ENCODE measurements around the gene GJC3. TPM values are rescaled to one million over a fixed set of nuclear protein-coding genes. Genes with fewer than 3 reads are reported as not detected.

Gene GJC3
- polyA plus RNA-seq, 2 donors, result not detected

DNA sequence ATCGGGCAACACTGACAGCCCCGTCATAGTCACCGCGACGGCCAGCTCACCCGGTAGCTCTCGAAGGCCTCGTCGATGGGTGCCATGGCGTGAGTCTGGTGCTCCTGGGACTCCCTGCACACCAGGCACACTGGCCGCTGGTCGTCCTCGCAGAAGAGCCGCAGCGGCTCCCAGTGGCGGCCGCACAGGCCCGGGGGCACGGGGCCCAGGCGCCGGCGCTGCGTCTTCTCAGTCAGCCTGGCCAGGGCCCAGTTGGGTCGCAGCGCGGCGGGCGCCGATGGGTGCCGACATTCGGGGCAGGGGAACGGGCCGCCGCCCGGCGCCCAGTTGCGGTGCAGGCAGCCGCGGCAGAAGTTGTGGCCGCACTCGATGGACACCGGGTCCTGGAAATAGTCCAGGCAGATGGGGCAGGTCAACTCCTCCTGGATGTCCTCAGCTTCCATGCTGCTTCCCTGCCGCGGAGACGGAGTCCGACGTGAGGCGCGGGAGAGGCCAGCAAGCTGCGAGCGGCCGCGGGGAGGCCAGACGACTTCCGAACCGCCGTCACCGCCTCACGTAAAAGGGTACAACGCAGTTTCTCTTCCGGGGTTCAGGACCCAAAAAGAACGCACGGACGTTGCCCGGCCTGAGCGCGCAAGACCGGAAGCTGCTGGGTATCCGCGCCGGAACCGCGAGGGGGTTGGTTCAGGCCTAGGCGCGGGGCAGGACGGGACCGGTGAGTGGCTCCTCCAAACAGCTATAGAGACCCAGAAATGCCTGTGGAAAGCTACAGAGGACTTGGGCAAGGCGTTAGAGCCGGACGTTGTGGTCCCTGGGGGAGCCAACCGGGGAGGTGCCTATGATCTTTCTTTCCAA is 10.2 kb downstream of the GJC3 start, which contains the start of gene TRIM4:
Gene TRIM4, minus strand, starts transcription at position 572 of the 855 bp plus-strand sequence. Its CDS starts 129 bp downstream, at position 443.
- Histone ChIP-seq H3K27ac (ENCODE audit: low read depth in 2 of 2, low read length in 1 of 2) (peak within 1 kb of the TSS; percentile 92 to 94), H3K36me3 (ENCODE audit: control insufficient read depth in 2 of 2, insufficient read depth in 2 of 2, low read length in 1 of 2) (no peaks in the 10 kb centered on the region), H3K27me3 (ENCODE audit: control insufficient read depth in 1 of 2, insufficient read depth in 2 of 2, low read length in 2 of 2) (no peaks in the 10 kb centered on the region), H3K4me1 (ENCODE audit: control insufficient read depth in 2 of 2, insufficient read depth in 2 of 2, low read length in 1 of 2) (no peaks in the 10 kb centered on the region), H3K9me3 (ENCODE audit: control insufficient read depth in 2 of 2, insufficient read depth in 1 of 2, low read depth in 1 of 2, low read length in 1 of 2) (no peaks in the 10 kb centered on the region), H3K4me3 (ENCODE audit: low read depth in 1 of 2, low read length in 2 of 2) (peak within 1 kb of the TSS; percentile 78 to 92)
- WGBS, 2 donors, result 1 to 2% methylated on average over 81 of the region's 81 CpGs

- Histone ChIP-seq H3K36me3 (ENCODE audit: control insufficient read depth in 2 of 2, insufficient read depth in 2 of 2, low read length in 1 of 2) (peaks cover 4 to 11% of the 10 kb centered on the region in 2 donors), H3K9me3 (ENCODE audit: control insufficient read depth in 2 of 2, insufficient read depth in 1 of 2, low read depth in 1 of 2, low read length in 1 of 2) (no peaks in the 10 kb centered on the region), H3K27me3 (ENCODE audit: control insufficient read depth in 1 of 2, insufficient read depth in 2 of 2, low read length in 2 of 2) (no peaks in the 10 kb centered on the region), H3K4me1 (ENCODE audit: control insufficient read depth in 2 of 2, insufficient read depth in 2 of 2, low read length in 1 of 2) (no peaks in the 10 kb centered on the region), H3K27ac (ENCODE audit: low read depth in 2 of 2, low read length in 1 of 2) (no peak overlapping the region), H3K4me3 (ENCODE audit: low read depth in 1 of 2, low read length in 2 of 2) (no peak overlapping the region)
- WGBS, 2 donors, result 93 to 98% methylated on average over 2 of the region's 2 CpGs
Observed at GRCh38 chr7:99910976-99911375, 18.4 kb downstream of the GJC3 start.

GRCh38 chr7:99901581-99901980 is 27.8 kb downstream of the GJC3 start:
- H3K27me3 ChIP-seq (ENCODE audit: control insufficient read depth in 1 of 2, insufficient read depth in 2 of 2, low read length in 2 of 2), result no peaks in the 10 kb centered on the region
- no peak overlapping the region for H3K4me3 ChIP-seq (ENCODE audit: low read depth in 1 of 2, low read length in 2 of 2)
- peaks cover 0 to 4% of the 10 kb centered on the region in 2 donors for H3K9me3 ChIP-seq (ENCODE audit: control insufficient read depth in 2 of 2, insufficient read depth in 1 of 2, low read depth in 1 of 2, low read length in 1 of 2)
- H3K27ac ChIP-seq (ENCODE audit: low read depth in 2 of 2, low read length in 1 of 2), result no peak overlapping the region
- H3K4me1 ChIP-seq (ENCODE audit: control insufficient read depth in 2 of 2, insufficient read depth in 2 of 2, low read length in 1 of 2), result no peaks in the 10 kb centered on the region
- peaks cover 19 to 25% of the 10 kb centered on the region in 2 donors for H3K36me3 ChIP-seq (ENCODE audit: control insufficient read depth in 2 of 2, insufficient read depth in 2 of 2, low read length in 1 of 2)
- 96 to 97% methylated on average over 10 of the region's 10 CpGs for WGBS, 2 donors

GRCh38 chr7:99899830-99900519 is 29.4 kb downstream of the GJC3 start:
- 89 to 91% methylated on average over 6 of the region's 6 CpGs for WGBS, 2 donors

DNA sequence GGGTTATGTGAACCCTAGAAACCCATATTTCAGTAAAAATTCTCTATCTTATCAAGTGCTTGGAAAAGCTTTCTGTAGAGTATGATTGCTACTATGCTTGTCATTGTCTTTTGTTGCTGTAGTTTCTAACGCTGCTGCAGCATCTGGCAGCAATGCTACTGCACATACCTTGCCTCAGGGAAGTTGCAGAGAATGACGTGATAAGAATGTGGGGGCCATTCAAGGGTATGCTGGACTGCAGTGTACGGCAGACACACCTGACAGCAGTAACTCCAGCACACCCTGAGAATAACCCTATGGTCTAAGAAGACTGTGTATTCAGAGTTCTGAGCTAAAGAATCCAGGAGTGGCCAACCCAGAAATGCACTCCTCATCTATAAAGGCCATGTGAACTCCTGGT is 30.6 kb downstream of the GJC3 start:
- Histone ChIP-seq H3K9me3 (ENCODE audit: control insufficient read depth in 2 of 2, insufficient read depth in 1 of 2, low read depth in 1 of 2, low read length in 1 of 2) (peaks cover 0 to 4% of the 10 kb centered on the region in 2 donors), H3K36me3 (ENCODE audit: control insufficient read depth in 2 of 2, insufficient read depth in 2 of 2, low read length in 1 of 2) (peaks cover 19 to 22% of the 10 kb centered on the region in 2 donors), H3K4me3 (ENCODE audit: low read depth in 1 of 2, low read length in 2 of 2) (no peak overlapping the region), H3K4me1 (ENCODE audit: control insufficient read depth in 2 of 2, insufficient read depth in 2 of 2, low read length in 1 of 2) (no peaks in the 10 kb centered on the region), H3K27ac (ENCODE audit: low read depth in 2 of 2, low read length in 1 of 2) (no peak overlapping the region), H3K27me3 (ENCODE audit: control insufficient read depth in 1 of 2, insufficient read depth in 2 of 2, low read length in 2 of 2) (no peaks in the 10 kb centered on the region)
- 40 to 58% methylated on average over 3 of the region's 3 CpGs for WGBS, 2 donors

More at GRCh38 chr7:99899830-99900519, 29.4 kb downstream of the GJC3 start:
- Histone ChIP-seq H3K4me3 (ENCODE audit: low read depth in 1 of 2, low read length in 2 of 2) (no peak overlapping the region), H3K36me3 (ENCODE audit: control insufficient read depth in 2 of 2, insufficient read depth in 2 of 2, low read length in 1 of 2) (peaks cover 19 to 22% of the 10 kb centered on the region in 2 donors), H3K9me3 (ENCODE audit: control insufficient read depth in 2 of 2, insufficient read depth in 1 of 2, low read depth in 1 of 2, low read length in 1 of 2) (peaks cover 0 to 4% of the 10 kb centered on the region in 2 donors), H3K4me1 (ENCODE audit: control insufficient read depth in 2 of 2, insufficient read depth in 2 of 2, low read length in 1 of 2) (no peaks in the 10 kb centered on the region), H3K27me3 (ENCODE audit: control insufficient read depth in 1 of 2, insufficient read depth in 2 of 2, low read length in 2 of 2) (no peaks in the 10 kb centered on the region), H3K27ac (ENCODE audit: low read depth in 2 of 2, low read length in 1 of 2) (no peak overlapping the region)

GRCh38 chr7:99898023-99898357 is 31.4 kb downstream of the GJC3 start:
- H3K9me3 ChIP-seq (ENCODE audit: control insufficient read depth in 2 of 2, insufficient read depth in 1 of 2, low read depth in 1 of 2, low read length in 1 of 2), result peaks cover 0 to 4% of the 10 kb centered on the region in 2 donors
- WGBS, 2 donors, result 92% methylated on average over 2 of the region's 2 CpGs
- H3K4me3 ChIP-seq (ENCODE audit: low read depth in 1 of 2, low read length in 2 of 2), result no peak overlapping the region
- no peaks in the 10 kb centered on the region for H3K27me3 ChIP-seq (ENCODE audit: control insufficient read depth in 1 of 2, insufficient read depth in 2 of 2, low read length in 2 of 2)
- peaks cover 15 to 18% of the 10 kb centered on the region in 2 donors for H3K36me3 ChIP-seq (ENCODE audit: control insufficient read depth in 2 of 2, insufficient read depth in 2 of 2, low read length in 1 of 2)
- no peaks in the 10 kb centered on the region for H3K4me1 ChIP-seq (ENCODE audit: control insufficient read depth in 2 of 2, insufficient read depth in 2 of 2, low read length in 1 of 2)
- H3K27ac ChIP-seq (ENCODE audit: low read depth in 2 of 2, low read length in 1 of 2), result no peak overlapping the region

DNA sequence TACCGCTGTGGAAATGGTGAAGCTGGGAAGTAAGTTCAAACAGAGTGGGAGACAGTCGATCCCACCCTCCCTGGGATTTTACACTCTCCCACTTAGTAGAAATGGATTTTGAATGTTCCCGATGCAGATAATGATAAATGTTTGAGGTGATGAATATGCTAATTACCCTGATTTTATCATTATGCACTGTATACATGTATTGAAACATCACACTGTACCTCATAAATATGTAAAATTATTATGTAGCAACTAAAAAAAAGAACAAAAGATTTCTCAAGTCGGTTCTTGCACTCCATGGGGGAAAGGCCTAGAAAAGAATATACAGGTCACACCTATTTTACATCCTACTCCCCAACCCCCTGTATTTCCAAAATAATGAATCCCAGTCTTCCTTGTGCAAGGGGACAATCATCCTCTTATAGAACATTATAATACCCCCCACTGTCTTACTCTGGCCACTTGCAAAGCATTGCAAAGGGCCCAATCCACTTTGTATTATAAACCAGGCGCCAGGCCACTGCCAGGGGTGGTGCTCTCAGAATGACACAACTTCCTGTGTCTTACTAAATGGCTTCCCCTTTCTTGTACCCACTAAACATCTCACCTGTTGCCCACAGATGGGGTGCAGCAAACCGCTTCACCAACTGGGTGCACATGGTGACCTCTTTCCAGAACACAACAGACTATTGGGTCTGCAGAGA is 31.9 kb downstream of the GJC3 start:
- WGBS, 2 donors, result 88 to 94% methylated on average over 6 of the region's 6 CpGs
- H3K9me3 ChIP-seq (ENCODE audit: control insufficient read depth in 2 of 2, insufficient read depth in 1 of 2, low read depth in 1 of 2, low read length in 1 of 2), result peaks cover 0 to 2% of the 10 kb centered on the region in 2 donors
- H3K36me3 ChIP-seq (ENCODE audit: control insufficient read depth in 2 of 2, insufficient read depth in 2 of 2, low read length in 1 of 2), result peaks cover 10 to 15% of the 10 kb centered on the region in 2 donors
- H3K27ac ChIP-seq (ENCODE audit: low read depth in 2 of 2, low read length in 1 of 2), result no peak overlapping the region
- H3K4me1 ChIP-seq (ENCODE audit: control insufficient read depth in 2 of 2, insufficient read depth in 2 of 2, low read length in 1 of 2), result no peaks in the 10 kb centered on the region
- H3K4me3 ChIP-seq (ENCODE audit: low read depth in 1 of 2, low read length in 2 of 2), result no peak overlapping the region
- no peaks in the 10 kb centered on the region for H3K27me3 ChIP-seq (ENCODE audit: control insufficient read depth in 1 of 2, insufficient read depth in 2 of 2, low read length in 2 of 2)

DNA sequence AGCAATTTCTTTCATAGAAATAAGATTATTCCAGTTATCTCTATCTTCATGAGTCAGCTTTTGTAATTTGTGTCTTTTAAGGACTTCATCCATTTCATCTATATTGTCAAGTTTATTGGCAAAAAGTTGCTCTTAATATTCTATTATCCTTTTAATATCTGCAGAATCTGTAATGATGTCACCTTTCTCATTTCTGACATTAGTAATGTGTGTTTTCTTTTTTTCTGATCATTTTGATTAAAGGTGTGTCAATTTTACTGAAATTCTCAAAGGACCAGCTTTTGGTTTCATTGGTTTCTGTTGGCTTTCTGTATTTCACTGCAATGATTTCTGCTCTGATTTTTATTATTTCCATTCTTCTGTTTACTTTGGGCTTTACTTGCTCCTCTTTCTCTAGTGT is 34.7 kb downstream of the GJC3 start:
- Histone ChIP-seq H3K9me3 (ENCODE audit: control insufficient read depth in 2 of 2, insufficient read depth in 1 of 2, low read depth in 1 of 2, low read length in 1 of 2) (no peaks in the 10 kb centered on the region), H3K27ac (ENCODE audit: low read depth in 2 of 2, low read length in 1 of 2) (no peak overlapping the region), H3K36me3 (ENCODE audit: control insufficient read depth in 2 of 2, insufficient read depth in 2 of 2, low read length in 1 of 2) (peaks cover 7 to 11% of the 10 kb centered on the region in 2 donors)

GRCh38 chr7:99893280-99893679 is 36.1 kb downstream of the GJC3 start:
- Histone ChIP-seq H3K4me1 (ENCODE audit: control insufficient read depth in 2 of 2, insufficient read depth in 2 of 2, low read length in 1 of 2) (no peaks in the 10 kb centered on the region), H3K9me3 (ENCODE audit: control insufficient read depth in 2 of 2, insufficient read depth in 1 of 2, low read depth in 1 of 2, low read length in 1 of 2) (no peaks in the 10 kb centered on the region), H3K27me3 (ENCODE audit: control insufficient read depth in 1 of 2, insufficient read depth in 2 of 2, low read length in 2 of 2) (no peaks in the 10 kb centered on the region), H3K27ac (ENCODE audit: low read depth in 2 of 2, low read length in 1 of 2) (no peak overlapping the region), H3K36me3 (ENCODE audit: control insufficient read depth in 2 of 2, insufficient read depth in 2 of 2, low read length in 1 of 2) (peaks cover 4 to 7% of the 10 kb centered on the region in 2 donors), H3K4me3 (ENCODE audit: low read depth in 1 of 2, low read length in 2 of 2) (no peak overlapping the region)
- WGBS, 2 donors, result 68 to 70% methylated on average over 5 of the region's 5 CpGs

More for the DNA sequence above, 34.7 kb downstream of the GJC3 start:
- Histone ChIP-seq H3K4me3 (ENCODE audit: low read depth in 1 of 2, low read length in 2 of 2) (no peak overlapping the region), H3K27me3 (ENCODE audit: control insufficient read depth in 1 of 2, insufficient read depth in 2 of 2, low read length in 2 of 2) (no peaks in the 10 kb centered on the region), H3K4me1 (ENCODE audit: control insufficient read depth in 2 of 2, insufficient read depth in 2 of 2, low read length in 1 of 2) (no peaks in the 10 kb centered on the region)

All from esophagus (tissue), 2 donors.